Esophagus squamous epithelium (tissue), 5 donors: Measurements from ENCODE around the gene DOCK8. TPM values are rescaled to one million over a fixed set of nuclear protein-coding genes. Genes with fewer than 3 reads are reported as not detected.

Experiments used
- DNase-seq: peaks from one replicate; lab custom pipeline; 2025; lab: John Stamatoyannopoulos, UW
- H3K27ac ChIP-seq, 4 donors: fragments of 200-600 bp; sonication (generic); one replicate each; pipeline ENCODE4 v1.5.1; 2016 to 2019; ENCODE audit warnings: mild to moderate bottlenecking in 1 of 4
- H3K27me3 ChIP-seq, 4 donors: fragments of 200-600 bp; sonication (generic); 1 replicate in 3 of 4; 2 replicates in 1 of 4; pipeline versions ENCODE4 v1.5.1 to v1.6.0; 2017 to 2021; ENCODE audit warnings: antibody characterized with exemption in 1 of 4
- H3K36me3 ChIP-seq, 3 donors: fragments of 200-600 bp; sonication (generic); one replicate each; pipeline ENCODE4 v1.5.1; 2016 to 2019
- H3K4me1 ChIP-seq, 3 donors: fragments of 200-600 bp; sonication (generic); one replicate each; pipeline ENCODE4 v1.5.1; 2017 to 2019
- H3K4me3 ChIP-seq, 4 donors: fragments of 200-600 bp; sonication (generic); 1 replicate in 3 of 4; 2 replicates in 1 of 4; pipeline ENCODE4 v1.5.1; 2016 to 2019; ENCODE audit warnings: mild to moderate bottlenecking in 2 of 4, moderate library complexity in 1 of 4
- H3K9me3 ChIP-seq, 3 donors: fragments of 200-600 bp; sonication (generic); one replicate each; pipeline ENCODE4 v1.5.1; 2016 to 2019
- CTCF ChIP-seq, 6 experiments: fragments of 450-650 bp in 4 of 6; fragments of 200-600 bp in 2 of 6; sonication (generic) in 2 of 6; IDR thresholded peaks; one replicate each; pipeline ENCODE4 v1.5.1; 2016 to 2019; ENCODE audit warnings: antibody characterized with exemption in 6 of 6, mild to moderate bottlenecking in 4 of 6, moderate library complexity in 4 of 6
- POLR2A ChIP-seq, 4 donors: fragments of 450-650 bp; IDR thresholded peaks; one replicate each; pipeline ENCODE4 v1.6.1; 2017; ENCODE audit warnings: antibody characterized with exemption in 4 of 4, mild to moderate bottlenecking in 4 of 4, moderate library complexity in 3 of 4
- WGBS, 2 donors: methylation state at CpG; one replicate each; pipeline ENCODE4 v1.1.5; 2018; 5-methylcytosine and 5-hydroxymethylcytosine counted together
- intact Hi-C: fragments of 100-400 bp; cut with DNase I; formaldehyde crosslinking; loops from one replicate; pipeline ENCODE4 v1.15.0; 2022
- total RNA-seq, 4 donors: library from RNA; depleted of rRNA; stranded (reverse); fragments of >200 nt; gene quantifications; one replicate each; pipeline ENCODE4 v1.1.0, GENCODE V29; 2016
- donor health status: DM: yes; HTN: yes; CAD: no.

DOCK8 gene
- total RNA-seq, 4 donors from 2014 or later = 6.9 to 21.6 (median 15.2) TPM

DNA sequence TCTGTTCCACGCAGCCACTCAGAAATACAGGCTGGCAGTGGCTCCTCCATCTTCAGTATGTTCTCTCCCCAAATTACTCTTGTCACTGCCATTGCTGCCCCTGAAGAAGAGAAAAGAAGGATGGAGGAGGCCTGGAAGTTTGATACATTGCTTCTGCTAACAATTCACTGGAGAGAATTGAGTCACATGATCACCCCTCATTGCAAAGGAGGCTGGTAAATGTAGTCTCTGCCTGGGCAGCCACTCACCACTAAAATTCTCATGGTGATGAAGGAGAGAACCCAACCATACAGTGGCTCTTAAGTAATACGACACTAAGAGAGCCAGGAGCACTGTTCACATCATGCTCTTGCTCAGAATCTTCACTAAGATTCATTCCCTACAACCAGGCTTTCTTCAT lies 112.0 kb downstream of the DOCK8 start:
- Histone ChIP-seq H3K36me3 (peaks cover 0 to 27% (median 0%) of the 10 kb centered on the region in 3 donors), H3K4me1 (no peaks in the 10 kb centered on the region), H3K9me3 (no peaks in the 10 kb centered on the region), H3K27ac (no peak overlapping the region), H3K27me3 (no peaks in the 10 kb centered on the region), H3K4me3 (no peak overlapping the region)
- intact Hi-C loops = no loop called here
- WGBS, 2 donors = 92% methylated on average over 1 to 2 of the region's 2 CpGs
- no peak for DNase-seq
- TF ChIP-seq CTCF (IDR thresholded peaks at IDR 0.05) (no peak), POLR2A (IDR thresholded peaks at IDR 0.05) (no peak)

DNA sequence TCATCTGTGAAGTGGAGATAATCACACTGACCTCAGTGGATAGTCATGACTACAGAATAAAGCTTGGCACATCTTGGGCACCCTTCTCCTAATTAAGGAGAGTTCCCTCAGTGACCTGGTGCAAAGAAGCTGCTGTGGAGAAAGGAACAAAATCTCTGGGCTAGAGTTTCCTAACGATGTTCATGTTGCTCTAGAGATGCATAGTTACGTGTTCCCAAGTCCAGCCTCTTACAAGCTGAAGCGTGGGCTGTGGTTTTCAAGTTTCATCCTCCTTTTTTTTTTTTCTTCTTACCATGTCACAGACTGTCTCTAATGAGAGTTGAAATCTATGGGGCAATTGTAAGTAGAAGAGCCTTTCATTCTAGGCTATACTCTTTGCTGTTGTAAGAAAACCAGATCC lies 113.8 kb downstream of the DOCK8 start:
- H3K36me3 ChIP-seq = peaks cover 0 to 42% (median 0%) of the 10 kb centered on the region in 3 donors
- DNase-seq = no peak
- 60 to 79% methylated on average over 3 of the region's 3 CpGs for WGBS, 2 donors
- intact Hi-C loops = no loop called here
- H3K27me3 ChIP-seq = no peaks in the 10 kb centered on the region
- H3K4me3 ChIP-seq = no peak overlapping the region
- no peak for TF ChIP-seq POLR2A (IDR thresholded peaks at IDR 0.05)
- no peak for TF ChIP-seq CTCF (IDR thresholded peaks at IDR 0.05)
- no peak overlapping the region for H3K27ac ChIP-seq
- no peaks in the 10 kb centered on the region for H3K9me3 ChIP-seq
- H3K4me1 ChIP-seq = no peaks in the 10 kb centered on the region

DNA sequence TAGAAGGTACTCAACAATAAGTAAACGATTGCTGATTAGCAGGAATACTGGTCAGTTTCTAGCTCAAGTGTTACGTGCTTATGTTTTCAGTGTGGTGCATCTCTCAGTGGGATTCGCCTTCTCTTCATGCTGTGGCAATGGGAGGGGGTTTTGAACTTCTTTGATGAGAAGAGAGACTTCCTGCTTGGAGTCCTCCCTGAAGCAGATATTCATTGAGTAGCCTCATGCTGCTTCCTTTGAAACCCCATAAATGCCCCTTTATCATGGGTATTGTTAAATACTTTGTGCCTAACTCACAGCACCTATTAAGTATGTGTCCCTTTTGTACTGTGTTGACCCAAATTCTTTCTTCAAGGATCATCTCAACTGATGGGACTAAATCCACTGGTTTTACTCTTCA lies 116.5 kb downstream of the DOCK8 start:
- Histone ChIP-seq H3K4me1 (no peaks in the 10 kb centered on the region), H3K27me3 (no peaks in the 10 kb centered on the region), H3K27ac (no peak overlapping the region), H3K4me3 (no peak overlapping the region), H3K36me3 (peaks cover 0 to 66% (median 0%) of the 10 kb centered on the region in 3 donors), H3K9me3 (no peaks in the 10 kb centered on the region)
- DNase-seq = no peak
- intact Hi-C loops = no loop called here
- no peak for TF ChIP-seq POLR2A (IDR thresholded peaks at IDR 0.05)
- TF ChIP-seq CTCF (IDR thresholded peaks at IDR 0.05) = no peak
- 78 to 81% methylated on average over 3 of the region's 3 CpGs for WGBS, 2 donors

GRCh38 chr9:335373-335772 lies 120.7 kb downstream of the DOCK8 start:
- Histone ChIP-seq H3K4me1 (peaks cover 0 to 5% (median 0%) of the 10 kb centered on the region in 3 donors), H3K27ac (no peak overlapping the region), H3K27me3 (no peaks in the 10 kb centered on the region), H3K4me3 (no peak overlapping the region), H3K9me3 (no peaks in the 10 kb centered on the region), H3K36me3 (peaks cover 0 to 79% (median 0%) of the 10 kb centered on the region in 3 donors)
- intact Hi-C loops = no loop called here
- no peak for DNase-seq
- 65 to 80% methylated on average over 1 to 2 of the region's 2 CpGs for WGBS, 2 donors
- TF ChIP-seq POLR2A (IDR thresholded peaks at IDR 0.05) = no peak
- no peak for TF ChIP-seq CTCF (IDR thresholded peaks at IDR 0.05)

- intact Hi-C loops = no loop called here
- Histone ChIP-seq H3K27me3 (no peaks in the 10 kb centered on the region), H3K9me3 (no peaks in the 10 kb centered on the region), H3K27ac (no peak overlapping the region), H3K4me3 (no peak overlapping the region), H3K4me1 (peaks cover 0 to 5% (median 0%) of the 10 kb centered on the region in 3 donors), H3K36me3 (peaks cover 0 to 85% (median 0%) of the 10 kb centered on the region in 3 donors)
- DNase-seq = no peak
- TF ChIP-seq POLR2A (IDR thresholded peaks at IDR 0.05) = no peak
- no peak for TF ChIP-seq CTCF (IDR thresholded peaks at IDR 0.05)
- WGBS, 2 donors = 51 to 54% methylated on average over 2 of the region's 2 CpGs
Measured at GRCh38 chr9:336039-336438, 121.4 kb downstream of the DOCK8 start.
